ENCODE measurements around the gene C6orf141. TPM values are rescaled to one million over a fixed set of nuclear protein-coding genes. Genes with fewer than 3 reads are reported as not detected.

Gene C6orf141
- polyA plus RNA-seq, 1 experiment, result not detected

DNA sequence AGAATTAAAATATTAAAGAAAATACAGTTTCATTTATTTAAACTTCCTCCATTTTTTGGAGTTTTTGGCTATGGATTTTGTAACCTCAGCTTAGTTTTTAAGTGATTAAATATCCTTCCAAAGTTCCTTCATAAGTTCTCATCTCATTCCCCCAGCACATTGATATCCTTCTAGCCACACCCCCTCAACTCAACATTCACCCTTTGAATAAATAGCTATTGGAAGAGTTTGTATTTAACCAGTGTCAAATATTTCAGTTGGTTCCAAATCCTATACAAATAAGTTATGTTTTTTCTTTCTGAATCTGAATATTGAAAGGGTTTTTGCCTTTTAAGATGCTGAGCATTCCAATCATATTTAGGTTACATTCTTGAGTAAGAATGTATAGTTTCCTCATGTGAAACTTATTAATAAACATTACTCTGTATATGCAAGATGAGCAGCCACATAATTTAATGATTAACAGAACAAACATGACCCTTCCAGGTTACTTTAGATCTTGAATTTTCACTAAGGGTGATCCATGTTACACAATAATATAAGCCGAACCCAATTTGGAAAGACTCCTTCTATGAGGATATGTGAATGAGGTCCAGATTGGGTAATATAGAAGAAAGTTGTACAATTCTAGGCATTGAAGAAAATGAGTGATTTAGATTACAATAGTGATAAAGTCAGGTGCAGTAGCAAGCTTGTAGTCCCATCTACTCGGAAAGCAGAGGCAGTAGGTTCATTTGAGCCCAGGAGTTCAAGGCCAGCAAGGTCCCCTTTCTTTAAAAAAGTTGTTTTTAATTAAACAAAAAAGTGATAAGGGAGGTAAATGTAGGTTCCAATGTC, 37.1 kb upstream of the C6orf141 start:
- TF ChIP-seq, protein P1, sequence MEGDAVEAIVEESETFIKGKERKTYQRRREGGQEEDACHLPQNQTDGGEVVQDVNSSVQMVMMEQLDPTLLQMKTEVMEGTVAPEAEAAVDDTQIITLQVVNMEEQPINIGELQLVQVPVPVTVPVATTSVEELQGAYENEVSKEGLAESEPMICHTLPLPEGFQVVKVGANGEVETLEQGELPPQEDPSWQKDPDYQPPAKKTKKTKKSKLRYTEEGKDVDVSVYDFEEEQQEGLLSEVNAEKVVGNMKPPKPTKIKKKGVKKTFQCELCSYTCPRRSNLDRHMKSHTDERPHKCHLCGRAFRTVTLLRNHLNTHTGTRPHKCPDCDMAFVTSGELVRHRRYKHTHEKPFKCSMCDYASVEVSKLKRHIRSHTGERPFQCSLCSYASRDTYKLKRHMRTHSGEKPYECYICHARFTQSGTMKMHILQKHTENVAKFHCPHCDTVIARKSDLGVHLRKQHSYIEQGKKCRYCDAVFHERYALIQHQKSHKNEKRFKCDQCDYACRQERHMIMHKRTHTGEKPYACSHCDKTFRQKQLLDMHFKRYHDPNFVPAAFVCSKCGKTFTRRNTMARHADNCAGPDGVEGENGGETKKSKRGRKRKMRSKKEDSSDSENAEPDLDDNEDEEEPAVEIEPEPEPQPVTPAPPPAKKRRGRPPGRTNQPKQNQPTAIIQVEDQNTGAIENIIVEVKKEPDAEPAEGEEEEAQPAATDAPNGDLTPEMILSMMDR (IDR thresholded peaks at IDR 0.05; ENCODE audit: low read depth, low read length), result no peak
- Histone ChIP-seq H3K4me3 (ENCODE audit: low read depth, low read length) (no peak overlapping the region), H3K27ac (ENCODE audit: low read depth, low read length) (no peak overlapping the region), H3K9me3 (ENCODE audit: control insufficient read depth, insufficient read depth, low read length) (no peaks in the 10 kb centered on the region), H3K27me3 (ENCODE audit: control insufficient read depth, insufficient read depth, low read length) (peaks cover 3% of the 10 kb centered on the region)
- DNase-seq (ENCODE audit: low read depth, low spot score), result no peak
- POLR2A ChIA-PET, result interaction anchor here (0.8 kb wide), 1 partner anchor 12 kb away, joined by 3 read pairs; no protein-coding TSS in a partner anchor
- CTCF ChIA-PET, result no interaction called here

DNA sequence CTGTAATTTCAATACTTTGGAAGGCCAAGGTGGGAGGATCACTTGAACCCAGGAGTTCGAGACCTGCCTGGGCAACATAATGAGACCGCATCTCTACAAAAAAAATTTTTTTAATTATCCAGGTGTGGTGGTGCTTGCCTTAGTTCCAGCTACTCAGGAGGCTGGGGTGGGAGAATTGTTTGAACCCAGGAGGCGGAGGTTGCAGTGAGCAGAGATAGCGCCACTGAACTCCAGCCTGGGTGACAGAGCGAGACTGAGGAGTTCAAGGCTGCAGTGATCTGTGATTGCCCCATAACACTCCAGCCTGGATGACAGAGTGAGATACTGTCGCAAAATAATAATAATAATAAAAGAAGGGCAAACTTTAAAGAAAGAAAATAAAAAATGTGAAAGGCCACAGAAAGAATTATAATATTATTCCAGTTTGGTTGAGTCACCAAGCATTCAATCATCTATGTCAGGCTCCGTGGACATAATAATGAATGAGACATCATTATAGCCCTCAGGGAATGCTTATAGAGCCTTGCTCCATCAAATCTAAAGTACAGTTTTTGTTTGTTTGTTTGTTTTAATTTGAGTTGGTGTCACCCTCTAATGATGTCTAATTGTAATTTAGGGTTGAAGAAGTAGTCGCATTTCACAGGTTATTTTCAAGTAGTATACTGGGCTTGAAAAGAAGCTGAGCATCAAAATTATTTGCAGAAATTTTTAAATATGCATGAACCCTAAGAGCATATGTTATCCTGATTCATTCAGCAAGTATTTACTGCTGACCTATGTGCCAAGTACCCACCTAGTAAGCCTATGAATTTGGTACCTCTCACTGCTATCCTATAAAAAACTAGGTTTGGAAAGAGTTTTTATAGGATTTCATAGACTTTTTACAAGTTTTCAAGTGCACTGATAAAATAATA, 35.6 kb upstream of the C6orf141 start:
- H3K4me3 ChIP-seq (ENCODE audit: low read depth, low read length), result no peak overlapping the region
- TF ChIP-seq, protein P1 (IDR thresholded peaks at IDR 0.05; ENCODE audit: low read depth, low read length), result no peak
- POLR2A ChIA-PET, result no interaction called here
- CTCF ChIA-PET, result interaction anchor here (0.6 to 5.5 kb wide), 2 partner anchors 18 kb away, joined by 3 to 39 read pairs; no protein-coding TSS in a partner anchor
- H3K9me3 ChIP-seq (ENCODE audit: control insufficient read depth, insufficient read depth, low read length), result no peaks in the 10 kb centered on the region
- no peak for DNase-seq (ENCODE audit: low read depth, low spot score)
- H3K27me3 ChIP-seq (ENCODE audit: control insufficient read depth, insufficient read depth, low read length), result peaks cover 3% of the 10 kb centered on the region
- no peak overlapping the region for H3K27ac ChIP-seq (ENCODE audit: low read depth, low read length)

DNA sequence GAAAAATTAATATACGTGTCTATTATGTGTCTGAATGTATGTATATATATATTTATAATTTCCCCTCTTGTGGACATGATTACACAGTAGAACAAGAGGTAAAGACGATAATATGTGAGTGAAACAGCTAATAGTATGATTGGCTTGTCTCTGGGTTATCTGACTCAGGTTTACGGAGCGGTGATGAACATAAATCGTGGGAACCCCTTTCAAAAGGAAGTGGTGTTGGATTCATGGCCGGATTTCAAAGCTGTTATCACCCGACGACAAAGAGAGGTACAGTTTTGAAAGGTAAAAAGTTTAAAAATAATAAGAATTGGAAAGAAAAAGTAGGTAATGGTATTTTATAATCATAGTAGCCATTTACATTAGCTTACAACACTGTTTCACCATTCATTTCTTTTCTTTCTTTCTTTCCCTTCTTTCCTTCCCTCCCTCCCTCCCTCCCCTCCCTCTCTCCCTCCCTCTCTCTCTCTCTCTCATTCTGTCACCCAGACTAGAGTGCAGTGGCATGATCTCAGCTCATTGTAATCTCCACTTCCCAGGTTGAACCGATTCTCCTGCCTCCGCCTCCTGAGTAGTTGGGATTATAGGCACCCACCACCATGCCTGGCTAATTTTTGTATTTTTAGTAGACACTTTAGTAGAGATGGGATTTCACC, 34.9 kb upstream of the C6orf141 start:
- H3K27ac ChIP-seq (ENCODE audit: low read depth, low read length), result no peak overlapping the region
- H3K4me3 ChIP-seq (ENCODE audit: low read depth, low read length), result no peak overlapping the region
- TF ChIP-seq, protein P1 (IDR thresholded peaks at IDR 0.05; ENCODE audit: low read depth, low read length), result no peak
- POLR2A ChIA-PET, result no interaction called here
- CTCF ChIA-PET, result interaction anchor here (1.5 to 5.5 kb wide), 2 partner anchors 17 to 91 kb away, joined by 3 to 39 read pairs; no protein-coding TSS in a partner anchor
- peaks cover 3% of the 10 kb centered on the region for H3K27me3 ChIP-seq (ENCODE audit: control insufficient read depth, insufficient read depth, low read length)
- no peaks in the 10 kb centered on the region for H3K9me3 ChIP-seq (ENCODE audit: control insufficient read depth, insufficient read depth, low read length)
- DNase-seq (ENCODE audit: low read depth, low spot score), result no peak

DNA sequence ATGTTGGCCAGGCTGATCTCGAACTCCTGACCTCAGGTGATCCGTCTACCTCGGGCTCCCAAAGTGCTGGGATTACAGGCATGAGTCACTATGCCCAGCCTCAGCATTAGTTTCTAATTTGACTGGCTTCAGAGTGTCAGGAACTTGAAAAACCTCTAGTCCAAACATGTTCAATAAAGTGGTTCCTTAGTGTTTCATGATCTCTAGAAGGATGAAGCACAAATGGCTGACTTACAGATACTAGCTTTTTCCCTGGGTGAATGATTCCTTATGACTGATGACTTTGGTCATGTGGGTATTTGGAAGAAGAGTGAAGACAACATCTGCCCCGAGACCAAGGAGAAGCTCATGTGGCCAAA, 34.3 kb upstream of the C6orf141 start:
- H3K27ac ChIP-seq (ENCODE audit: low read depth, low read length), result no peak overlapping the region
- TF ChIP-seq, protein P1 (IDR thresholded peaks at IDR 0.05; ENCODE audit: low read depth, low read length), result no peak
- DNase-seq (ENCODE audit: low read depth, low spot score), result no peak
- CTCF ChIA-PET, result interaction anchor here (1.5 to 5.5 kb wide), 2 partner anchors 17 to 91 kb away, joined by 3 to 39 read pairs; no protein-coding TSS in a partner anchor
- POLR2A ChIA-PET, result no interaction called here
- no peak overlapping the region for H3K4me3 ChIP-seq (ENCODE audit: low read depth, low read length)
- no peaks in the 10 kb centered on the region for H3K9me3 ChIP-seq (ENCODE audit: control insufficient read depth, insufficient read depth, low read length)
- H3K27me3 ChIP-seq (ENCODE audit: control insufficient read depth, insufficient read depth, low read length), result peaks cover 3% of the 10 kb centered on the region

Data from AG04450 (cell line).